Neural cell (in vitro differentiated cells): ENCODE data around the gene SIRPB1.
"Not testable (repeated sequence)": the region's sequence is repeated elsewhere in the genome, so short reads cannot be mapped to it uniquely, and the experiment has no call there.

Experiments
- EP300 ChIP-seq: fragments of 450-650 bp; conservative IDR thresholded peaks from 2 replicates; pipeline ENCODE4 v1.6.1; 2014; ENCODE audit warnings: antibody characterized with exemption, mild to moderate bottlenecking, moderate library complexity; ENCODE audit not compliant: poor library complexity, severe bottlenecking
- TAF1 ChIP-seq: IDR thresholded peaks from 2 replicates; pipeline ENCODE4 v1.6.1; 2012; ENCODE audit warnings: low read depth
- TF ChIP-seq, protein P1 (sequence below): IDR thresholded peaks from 2 replicates; pipeline ENCODE4 v1.6.1; 2012; ENCODE audit warnings: borderline replicate concordance

DNA sequence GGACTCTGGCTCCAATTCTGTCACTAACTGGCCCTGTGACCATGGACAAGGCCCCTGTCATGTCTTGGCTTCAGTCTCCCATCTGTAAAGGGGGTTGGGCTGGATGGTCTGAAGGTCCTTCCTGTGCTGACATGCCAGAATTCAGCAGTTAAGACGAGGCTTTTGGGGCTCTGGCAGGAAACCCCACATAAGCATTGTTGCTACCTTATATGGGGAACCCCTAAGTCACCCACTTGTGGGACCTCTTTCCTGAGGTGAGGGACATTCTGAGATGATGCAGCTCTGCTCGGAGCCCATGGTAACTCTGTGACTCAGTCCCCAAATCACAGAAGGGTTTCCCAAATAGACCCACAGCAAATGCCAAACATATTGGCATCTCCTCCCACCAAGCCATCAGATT lies 42.5 kb downstream of the SIRPB1 start:
- TF ChIP-seq EP300, TAF1: not testable (repeated sequence)
- TF ChIP-seq, protein P1, sequence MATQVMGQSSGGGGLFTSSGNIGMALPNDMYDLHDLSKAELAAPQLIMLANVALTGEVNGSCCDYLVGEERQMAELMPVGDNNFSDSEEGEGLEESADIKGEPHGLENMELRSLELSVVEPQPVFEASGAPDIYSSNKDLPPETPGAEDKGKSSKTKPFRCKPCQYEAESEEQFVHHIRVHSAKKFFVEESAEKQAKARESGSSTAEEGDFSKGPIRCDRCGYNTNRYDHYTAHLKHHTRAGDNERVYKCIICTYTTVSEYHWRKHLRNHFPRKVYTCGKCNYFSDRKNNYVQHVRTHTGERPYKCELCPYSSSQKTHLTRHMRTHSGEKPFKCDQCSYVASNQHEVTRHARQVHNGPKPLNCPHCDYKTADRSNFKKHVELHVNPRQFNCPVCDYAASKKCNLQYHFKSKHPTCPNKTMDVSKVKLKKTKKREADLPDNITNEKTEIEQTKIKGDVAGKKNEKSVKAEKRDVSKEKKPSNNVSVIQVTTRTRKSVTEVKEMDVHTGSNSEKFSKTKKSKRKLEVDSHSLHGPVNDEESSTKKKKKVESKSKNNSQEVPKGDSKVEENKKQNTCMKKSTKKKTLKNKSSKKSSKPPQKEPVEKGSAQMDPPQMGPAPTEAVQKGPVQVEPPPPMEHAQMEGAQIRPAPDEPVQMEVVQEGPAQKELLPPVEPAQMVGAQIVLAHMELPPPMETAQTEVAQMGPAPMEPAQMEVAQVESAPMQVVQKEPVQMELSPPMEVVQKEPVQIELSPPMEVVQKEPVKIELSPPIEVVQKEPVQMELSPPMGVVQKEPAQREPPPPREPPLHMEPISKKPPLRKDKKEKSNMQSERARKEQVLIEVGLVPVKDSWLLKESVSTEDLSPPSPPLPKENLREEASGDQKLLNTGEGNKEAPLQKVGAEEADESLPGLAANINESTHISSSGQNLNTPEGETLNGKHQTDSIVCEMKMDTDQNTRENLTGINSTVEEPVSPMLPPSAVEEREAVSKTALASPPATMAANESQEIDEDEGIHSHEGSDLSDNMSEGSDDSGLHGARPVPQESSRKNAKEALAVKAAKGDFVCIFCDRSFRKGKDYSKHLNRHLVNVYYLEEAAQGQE, result not testable (repeated sequence)
